Left ventricle myocardium inferior (tissue), 1 donor: ENCODE measurements around the gene CZIB. TPM values are rescaled to one million over a fixed set of nuclear protein-coding genes. Genes with fewer than 3 reads are reported as not detected.

Experiments
- DNase-seq: peaks from one replicate; pipeline ENCODE4 v3.0.0-alpha.2; 2020
- H3K27ac ChIP-seq: fragments of 200-600 bp; replicated peaks from 2 replicates; pipeline ENCODE4 v1.8.0; 2021
- H3K27me3 ChIP-seq: fragments of 200-600 bp; 2 replicates; pipeline ENCODE4 v1.8.0; 2021; ENCODE audit warnings: low read depth
- H3K36me3 ChIP-seq: fragments of 200-600 bp; 2 replicates; pipeline ENCODE4 v1.8.0; 2021
- H3K4me1 ChIP-seq: fragments of 200-600 bp; 2 replicates; pipeline ENCODE4 v1.8.0; 2021
- H3K4me3 ChIP-seq: fragments of 200-600 bp; 2 replicates; pipeline ENCODE4 v1.8.0; 2021; ENCODE audit warnings: mild to moderate bottlenecking, moderate library complexity
- H3K9me3 ChIP-seq: fragments of 200-600 bp; replicated peaks from 2 replicates; pipeline ENCODE4 v1.8.0; 2021
- CTCF ChIP-seq: fragments of 200-600 bp; IDR thresholded peaks from 2 replicates; pipeline ENCODE4 v1.8.0; 2021; ENCODE audit warnings: antibody characterized with exemption, mild to moderate bottlenecking, borderline replicate concordance
- intact Hi-C: fragments of 100-400 bp; cut with micrococcal nuclease; formaldehyde crosslinking; loops from one replicate; pipeline ENCODE4 v1.11.0; 2022
- total RNA-seq: library from RNA; stranded (reverse); fragmentation: NEBNext Ultra II Directional; extraction: Animal tissue kit (Norgen Biotek cat#: 25700); gene quantifications from one replicate; pipeline ENCODE4 v1.2.1, GENCODE V29; 2021
- donor health status: DM: no; HTN: yes; CAD: no; lungs with severe emphysema.

The CZIB gene
- total RNA-seq, 1 donor from 2014 or later, result 61.1 TPM

GRCh38 chr1:53264048-53264447 is 43.6 kb upstream of the CZIB start:
- H3K36me3 ChIP-seq, result no peaks in the 10 kb centered on the region
- H3K27me3 ChIP-seq, result no peaks in the 10 kb centered on the region
- no peak for DNase-seq
- no peaks in the 10 kb centered on the region for H3K9me3 ChIP-seq
- intact Hi-C loops, result no loop called here
- no peak overlapping the region for H3K4me3 ChIP-seq
- TF ChIP-seq CTCF, result no peak
- no peaks in the 10 kb centered on the region for H3K4me1 ChIP-seq
- H3K27ac ChIP-seq, result no peak overlapping the region

- Histone ChIP-seq H3K4me1 (no peaks in the 10 kb centered on the region), H3K4me3 (no peak overlapping the region), H3K27ac (no peak overlapping the region), H3K27me3 (no peaks in the 10 kb centered on the region), H3K9me3 (no peaks in the 10 kb centered on the region), H3K36me3 (no peaks in the 10 kb centered on the region)
- no peak for DNase-seq
- TF ChIP-seq CTCF, result no peak
- intact Hi-C loops, result no loop called here
Measured at GRCh38 chr1:53262000-53262399, 41.6 kb upstream of the CZIB start.

- H3K9me3 ChIP-seq, result no peaks in the 10 kb centered on the region
- H3K4me3 ChIP-seq, result no peak overlapping the region
- no peaks in the 10 kb centered on the region for H3K4me1 ChIP-seq
- no peak for TF ChIP-seq CTCF
- DNase-seq, result no peak
- intact Hi-C loops, result no loop called here
- no peak overlapping the region for H3K27ac ChIP-seq
- no peaks in the 10 kb centered on the region for H3K27me3 ChIP-seq
- H3K36me3 ChIP-seq, result no peaks in the 10 kb centered on the region
Measured at GRCh38 chr1:53260631-53261247, 40.3 kb upstream of the CZIB start.

GRCh38 chr1:53259932-53260331 is 39.5 kb upstream of the CZIB start:
- Histone ChIP-seq H3K27me3 (no peaks in the 10 kb centered on the region), H3K27ac (no peak overlapping the region), H3K4me3 (no peak overlapping the region), H3K36me3 (no peaks in the 10 kb centered on the region), H3K9me3 (no peaks in the 10 kb centered on the region), H3K4me1 (no peaks in the 10 kb centered on the region)
- TF ChIP-seq CTCF, result no peak
- no peak for DNase-seq
- intact Hi-C loops, result no loop called here

GRCh38 chr1:53258216-53258615 is 37.8 kb upstream of the CZIB start:
- DNase-seq, result no peak
- no peak for TF ChIP-seq CTCF
- no peaks in the 10 kb centered on the region for H3K9me3 ChIP-seq
- no peak overlapping the region for H3K4me3 ChIP-seq
- H3K27ac ChIP-seq, result no peak overlapping the region
- H3K4me1 ChIP-seq, result no peaks in the 10 kb centered on the region
- intact Hi-C loops, result no loop called here
- H3K36me3 ChIP-seq, result no peaks in the 10 kb centered on the region
- no peaks in the 10 kb centered on the region for H3K27me3 ChIP-seq
